Measurements from ENCODE around the gene CGNL1.

- no peak for TF ChIP-seq POLR2AphosphoS5 (IDR thresholded peaks at IDR 0.05)
- TF ChIP-seq POLR2A (IDR thresholded peaks at IDR 0.05) = no peak
Observed at GRCh38 chr15:57557810-57558209, 181.5 kb downstream of the CGNL1 start.
